ENCODE data around the gene ITGB5.
"Not testable (repeated sequence)": the region's sequence is repeated elsewhere in the genome, so short reads cannot be mapped to it uniquely, and the experiment has no call there.

ITGB5 gene

DNA sequence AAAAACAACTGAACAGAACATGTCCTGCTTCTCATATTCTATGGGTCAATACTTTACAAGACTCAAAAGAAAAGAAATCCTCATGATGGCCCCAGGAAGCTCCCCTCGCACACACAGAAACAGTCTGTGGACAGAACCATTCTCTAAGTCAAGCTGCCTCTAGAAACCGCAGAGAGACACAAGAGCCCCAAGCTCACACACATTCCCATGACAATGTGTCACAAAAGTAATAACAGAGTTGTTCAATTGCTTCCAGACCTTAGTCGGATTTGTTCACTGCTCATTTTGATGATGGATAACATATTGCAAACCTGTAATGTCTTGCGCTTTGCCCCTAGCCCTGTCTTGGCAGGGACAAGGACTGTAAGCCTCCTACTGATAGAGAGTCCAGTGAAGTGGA, 96.0 kb downstream of the ITGB5 start:
- H3K4me3 ChIP-seq (replicated peaks; ENCODE audit: low read depth, low read length) = no peak overlapping the region
- TF ChIP-seq, protein P1, sequence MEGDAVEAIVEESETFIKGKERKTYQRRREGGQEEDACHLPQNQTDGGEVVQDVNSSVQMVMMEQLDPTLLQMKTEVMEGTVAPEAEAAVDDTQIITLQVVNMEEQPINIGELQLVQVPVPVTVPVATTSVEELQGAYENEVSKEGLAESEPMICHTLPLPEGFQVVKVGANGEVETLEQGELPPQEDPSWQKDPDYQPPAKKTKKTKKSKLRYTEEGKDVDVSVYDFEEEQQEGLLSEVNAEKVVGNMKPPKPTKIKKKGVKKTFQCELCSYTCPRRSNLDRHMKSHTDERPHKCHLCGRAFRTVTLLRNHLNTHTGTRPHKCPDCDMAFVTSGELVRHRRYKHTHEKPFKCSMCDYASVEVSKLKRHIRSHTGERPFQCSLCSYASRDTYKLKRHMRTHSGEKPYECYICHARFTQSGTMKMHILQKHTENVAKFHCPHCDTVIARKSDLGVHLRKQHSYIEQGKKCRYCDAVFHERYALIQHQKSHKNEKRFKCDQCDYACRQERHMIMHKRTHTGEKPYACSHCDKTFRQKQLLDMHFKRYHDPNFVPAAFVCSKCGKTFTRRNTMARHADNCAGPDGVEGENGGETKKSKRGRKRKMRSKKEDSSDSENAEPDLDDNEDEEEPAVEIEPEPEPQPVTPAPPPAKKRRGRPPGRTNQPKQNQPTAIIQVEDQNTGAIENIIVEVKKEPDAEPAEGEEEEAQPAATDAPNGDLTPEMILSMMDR (IDR thresholded peaks at IDR 0.05; ENCODE audit: low read depth, low read length, missing control alignments) = no peak
- peak; percentile 66 for DNase-seq (ENCODE audit: extremely low read depth, low read depth)

DNA sequence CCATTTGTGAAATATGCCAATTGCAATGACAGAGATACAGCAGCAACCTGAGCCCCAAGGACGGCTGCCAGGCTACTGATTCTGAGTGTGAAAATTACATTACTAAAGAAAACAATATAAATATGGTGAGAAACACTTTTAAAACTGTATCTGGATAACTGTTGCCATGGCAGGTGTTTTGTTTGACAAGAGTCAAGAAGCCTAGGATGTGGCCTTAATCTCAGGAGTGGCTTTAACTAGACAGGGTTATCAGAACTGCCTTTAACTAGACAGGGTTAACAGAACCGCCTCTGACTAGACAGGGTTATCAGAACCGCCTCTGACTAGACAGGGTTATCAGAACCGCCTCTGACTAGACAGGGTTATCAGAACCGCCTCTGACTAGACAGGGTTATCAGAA, 98.1 kb downstream of the ITGB5 start:
- DNase-seq (ENCODE audit: extremely low read depth, low read depth); H3K4me3 ChIP-seq (replicated peaks; ENCODE audit: low read depth, low read length): not testable (repeated sequence)

DNA sequence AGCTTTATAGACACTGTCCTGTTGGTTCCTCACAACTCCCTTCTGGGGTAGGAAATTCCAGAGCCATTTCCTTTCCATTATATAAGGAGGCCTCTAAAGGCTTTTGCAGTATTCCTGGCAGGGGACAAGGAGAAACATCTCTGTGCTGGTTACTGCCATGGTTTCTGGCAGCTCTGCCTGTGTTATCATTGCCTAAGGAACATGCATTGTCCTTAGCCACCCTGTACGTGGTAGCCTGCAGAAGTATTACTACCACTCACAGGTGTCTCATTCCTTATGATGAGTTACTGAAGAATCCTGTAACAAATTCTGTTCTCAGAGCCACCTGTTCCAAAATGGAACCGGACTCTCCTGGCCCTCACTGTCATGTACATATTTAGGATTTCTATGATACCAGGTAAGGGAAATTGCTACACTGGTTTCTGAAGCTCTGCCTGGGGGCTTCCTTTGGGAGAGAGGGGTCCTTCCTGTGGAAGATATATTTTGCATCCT, 98.9 kb downstream of the ITGB5 start:
- no peak overlapping the region for H3K4me3 ChIP-seq (replicated peaks; ENCODE audit: low read depth, low read length)
- no peak for DNase-seq (ENCODE audit: extremely low read depth, low read depth)
- TF ChIP-seq, protein P1 (IDR thresholded peaks at IDR 0.05; ENCODE audit: low read depth, low read length, missing control alignments) = no peak

DNA sequence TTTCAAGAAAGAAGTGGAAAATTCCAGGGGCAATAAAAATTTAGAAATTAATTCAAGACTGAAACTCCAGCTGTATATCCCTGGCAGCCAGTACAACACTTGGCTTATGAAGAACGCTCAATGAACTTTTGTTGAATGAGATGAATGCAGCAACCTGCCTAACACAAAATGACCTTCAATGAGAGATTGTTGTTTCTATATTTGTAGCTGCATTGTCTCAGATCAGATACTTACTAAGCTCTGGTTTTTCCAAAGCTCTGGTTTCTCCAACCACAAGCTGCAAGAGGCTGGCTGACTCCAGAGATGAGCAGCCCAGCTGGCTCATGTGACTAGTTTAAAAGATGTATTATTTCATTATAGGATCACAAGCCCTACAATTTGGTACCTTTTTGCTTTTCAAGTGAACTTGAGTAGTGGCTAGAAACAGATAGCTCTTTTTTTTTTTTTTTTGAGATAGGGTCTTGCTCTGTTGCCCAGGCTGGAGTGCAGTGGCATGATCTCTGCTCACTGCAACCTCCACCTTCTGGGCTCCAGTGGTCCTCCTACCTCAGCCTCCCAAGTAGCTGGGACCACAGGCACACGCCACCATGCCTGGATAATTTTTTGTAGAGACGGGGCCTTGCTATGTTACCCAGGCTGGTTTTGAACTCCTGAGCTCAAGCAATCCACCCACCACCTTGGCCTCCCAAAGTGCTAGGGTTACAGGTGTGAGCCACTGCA, 99.5 kb downstream of the ITGB5 start:
- H3K4me3 ChIP-seq (replicated peaks; ENCODE audit: low read depth, low read length) = no peak overlapping the region
- DNase-seq (ENCODE audit: extremely low read depth, low read depth) = no peak
- TF ChIP-seq, protein P1 (IDR thresholded peaks at IDR 0.05; ENCODE audit: low read depth, low read length, missing control alignments) = no peak

DNA sequence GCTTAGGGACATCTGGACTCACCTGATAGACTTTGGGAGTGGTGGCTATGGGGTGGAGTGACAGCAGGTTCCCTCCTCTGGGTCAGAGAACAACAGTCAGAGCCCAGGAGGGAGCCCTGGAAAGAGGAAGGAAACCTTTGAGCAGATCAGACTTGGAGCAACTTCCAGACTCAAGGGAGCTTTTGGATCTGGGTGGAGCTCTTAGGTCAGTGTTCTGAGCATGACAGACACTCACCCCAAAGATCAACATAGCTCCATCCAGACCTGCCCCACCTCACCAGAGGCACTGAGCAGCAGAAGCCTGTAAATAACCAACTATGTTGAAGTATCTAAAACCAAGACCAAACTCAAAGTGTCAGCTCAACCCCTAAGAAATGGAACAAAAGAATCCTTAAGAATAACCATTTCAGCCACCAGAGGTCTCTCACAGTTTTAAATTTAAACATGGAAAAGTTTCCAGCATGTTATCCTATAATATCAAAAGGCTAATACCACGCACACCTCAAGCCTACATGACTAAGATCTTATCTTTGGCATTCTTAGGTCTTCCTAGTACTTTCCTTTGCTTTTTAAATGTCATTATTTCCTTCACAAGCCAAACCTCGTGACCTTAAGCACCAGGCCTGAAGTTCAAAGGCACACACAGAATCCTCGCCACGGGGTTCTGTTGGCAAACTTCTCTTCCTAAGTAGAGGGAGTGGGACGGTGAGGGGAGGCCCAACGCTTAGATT, 100.5 kb downstream of the ITGB5 start:
- DNase-seq (ENCODE audit: extremely low read depth, low read depth) = no peak
- TF ChIP-seq, protein P1 (IDR thresholded peaks at IDR 0.05; ENCODE audit: low read depth, low read length, missing control alignments) = peak; percentile 16
- H3K4me3 ChIP-seq (replicated peaks; ENCODE audit: low read depth, low read length) = no peak overlapping the region

DNA sequence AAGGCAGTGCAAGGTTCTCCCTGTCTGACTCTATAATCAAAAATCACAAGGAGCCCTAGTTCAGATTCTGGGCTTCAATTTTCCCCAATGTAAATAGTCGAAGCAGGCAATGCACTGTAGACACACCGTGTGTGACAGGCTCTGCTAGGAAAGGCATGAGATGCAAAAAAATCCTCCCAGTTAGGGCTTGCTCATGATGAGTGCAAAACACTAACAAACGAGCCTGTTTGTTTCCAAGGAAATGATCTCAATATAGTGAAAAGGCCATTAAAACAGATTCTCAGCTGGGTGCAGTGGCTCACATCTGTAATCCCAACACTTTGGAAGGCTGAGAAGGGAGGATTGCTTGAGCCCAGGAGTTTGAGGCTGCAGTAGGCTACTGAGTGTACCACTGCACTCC, 101.2 kb downstream of the ITGB5 start:
- TF ChIP-seq, protein P1 (IDR thresholded peaks at IDR 0.05; ENCODE audit: low read depth, low read length, missing control alignments) = no peak
- DNase-seq (ENCODE audit: extremely low read depth, low read depth) = no peak
- H3K4me3 ChIP-seq (replicated peaks; ENCODE audit: low read depth, low read length) = no peak overlapping the region

DNA sequence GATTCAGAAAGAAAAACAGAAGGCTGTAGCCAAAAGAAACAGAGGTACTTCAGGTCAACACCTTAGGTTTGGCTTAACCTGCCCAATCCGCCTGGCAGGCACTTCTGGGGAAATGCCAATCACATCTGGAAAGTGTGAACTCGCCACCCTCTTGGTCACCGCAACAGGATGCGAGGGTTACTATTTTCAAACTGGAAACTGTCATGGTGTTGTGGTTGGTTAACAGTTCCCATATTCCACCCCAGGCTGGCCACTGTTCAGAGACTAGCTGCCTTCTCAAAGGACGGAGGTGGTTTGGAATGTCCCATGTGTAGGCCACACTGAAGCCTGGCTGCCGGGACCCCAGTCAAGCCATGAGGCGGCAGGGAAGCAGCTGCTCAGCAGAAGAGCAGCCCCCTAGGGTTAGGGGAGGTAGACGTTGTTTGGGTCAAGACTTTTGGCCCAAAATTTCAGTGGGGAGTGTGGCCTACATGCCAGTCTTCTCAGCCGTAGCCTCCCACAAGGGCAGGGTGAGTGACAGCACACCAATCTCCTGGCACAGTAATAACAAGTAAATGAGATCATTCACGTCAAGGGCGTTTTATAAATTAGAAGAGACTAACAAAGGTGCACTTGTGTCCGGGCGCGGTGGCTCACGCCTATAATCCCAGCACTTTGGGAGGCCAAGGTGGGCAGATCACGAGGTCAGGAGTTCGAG, 102.3 kb downstream of the ITGB5 start:
- DNase-seq (ENCODE audit: extremely low read depth, low read depth) = no peak
- TF ChIP-seq, protein P1 (IDR thresholded peaks at IDR 0.05; ENCODE audit: low read depth, low read length, missing control alignments) = no peak
- no peak overlapping the region for H3K4me3 ChIP-seq (replicated peaks; ENCODE audit: low read depth, low read length)
